GM19328 (cell line): Measurements from ENCODE around the gene CHN2.

Experiments used
- ATAC-seq: cut with Tn5 transposase; IDR thresholded peaks from one replicate; pipeline ENCODE4 v1.9.1; 2021; ENCODE audit warnings: mild to moderate bottlenecking, moderate library complexity; ENCODE audit not compliant: unreplicated experiment

Gene CHN2

GRCh38 chr7:29194594-29195427, at the start of gene CHN2:
TSS of gene CHN2 (plus strand) at chr7:29194775.
- ATAC-seq, result no peak

DNA sequence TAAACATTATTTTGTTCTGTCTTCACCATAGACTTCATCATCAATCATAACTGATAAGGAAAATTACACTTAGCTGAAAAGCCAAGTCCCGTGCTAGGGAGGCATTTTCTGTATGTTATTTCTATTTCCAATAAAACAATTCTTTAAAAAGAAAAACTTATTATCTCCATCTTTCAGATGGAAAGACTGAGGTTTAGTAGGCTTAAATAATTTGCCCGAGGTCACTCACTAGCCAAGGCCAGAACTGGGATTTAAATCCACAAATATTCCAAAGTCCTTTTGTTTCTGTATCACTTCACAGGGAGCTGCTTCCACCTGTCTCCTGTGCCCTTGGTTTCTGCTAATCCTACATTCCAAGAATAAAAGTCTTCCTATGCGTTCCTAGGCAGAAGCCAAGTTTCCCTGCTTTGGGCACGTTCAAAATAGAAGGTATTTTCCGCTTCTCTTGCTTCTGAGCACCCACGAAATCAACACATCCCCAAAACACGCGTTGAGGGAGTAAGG, 49.0 kb upstream of the CHN2 start:
- no peak for ATAC-seq

GRCh38 chr7:29146057-29146706, 48.4 kb upstream of the CHN2 start, which contains the start of gene CPVL:
TSS of gene CPVL (minus strand) at chr7:29146537. CDS start at chr7:29121061, 25,476 bp downstream.
- ATAC-seq, result no peak

- no peak for ATAC-seq
These were observed 47.5 kb upstream of the CHN2 start for GRCh38 chr7:29146888-29147609.

DNA sequence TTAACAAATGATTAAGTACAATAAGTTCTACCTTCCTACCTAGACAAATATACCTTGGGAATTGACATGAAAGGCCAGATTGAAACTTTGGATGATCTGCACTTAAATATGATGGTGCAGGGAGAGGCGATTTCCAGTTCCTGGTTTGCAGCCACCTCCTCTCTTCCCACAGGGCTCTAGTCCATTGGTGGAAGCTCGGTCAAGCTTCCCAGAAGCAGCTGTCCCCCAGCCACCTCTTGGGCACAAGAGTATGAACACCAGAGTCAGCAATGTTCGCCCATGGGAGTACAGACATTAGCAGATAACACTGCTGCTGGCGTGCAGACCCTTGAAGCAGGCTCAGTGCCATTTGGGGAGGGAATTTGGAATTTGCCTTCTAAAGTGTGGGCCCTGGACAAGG, 46.8 kb upstream of the CHN2 start:
- ATAC-seq, result no peak

DNA sequence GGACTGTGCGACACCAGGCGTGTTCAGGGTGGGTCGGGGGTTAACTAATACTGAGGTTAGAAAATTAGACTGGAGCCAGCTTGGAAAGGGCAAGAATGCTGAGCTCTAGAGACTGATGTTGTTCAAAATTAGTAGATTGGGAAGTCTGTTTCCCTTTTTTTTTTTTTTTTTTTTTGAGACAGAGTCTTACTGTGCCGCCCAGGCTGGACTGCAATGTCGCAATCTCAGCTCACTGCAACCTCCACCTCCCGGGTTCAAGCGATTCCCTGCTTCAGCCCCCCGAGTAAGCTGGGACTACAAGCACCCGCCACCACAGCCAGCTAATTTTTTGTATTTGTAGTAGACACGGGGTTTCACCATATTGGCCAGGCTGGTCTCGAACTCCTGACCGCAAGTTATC, 45.5 kb upstream of the CHN2 start:
- no peak for ATAC-seq

DNA sequence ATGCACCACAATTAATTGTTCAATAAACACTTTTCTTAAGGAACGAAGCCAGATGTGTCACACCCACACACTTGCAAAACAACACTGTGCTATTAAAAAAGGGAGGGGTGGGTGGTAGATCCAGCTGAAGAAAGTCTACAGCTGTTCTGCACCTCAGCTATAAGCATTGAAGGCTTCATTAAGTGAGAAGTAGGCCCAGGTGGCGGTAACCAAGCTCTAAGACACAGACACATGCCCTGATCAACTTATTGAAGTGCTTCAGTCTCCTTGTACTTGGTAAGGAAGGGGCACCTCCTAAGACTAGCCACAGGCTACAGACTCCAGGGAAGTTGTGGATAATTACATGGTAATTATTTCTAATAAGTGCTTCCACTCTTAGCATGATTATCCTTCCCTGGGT, 43.7 kb upstream of the CHN2 start:
- ATAC-seq, result no peak

GRCh38 chr7:29154076-29154475, 40.5 kb upstream of the CHN2 start:
- ATAC-seq, result no peak

GRCh38 chr7:29156907-29157452, 37.6 kb upstream of the CHN2 start:
- no peak for ATAC-seq

DNA sequence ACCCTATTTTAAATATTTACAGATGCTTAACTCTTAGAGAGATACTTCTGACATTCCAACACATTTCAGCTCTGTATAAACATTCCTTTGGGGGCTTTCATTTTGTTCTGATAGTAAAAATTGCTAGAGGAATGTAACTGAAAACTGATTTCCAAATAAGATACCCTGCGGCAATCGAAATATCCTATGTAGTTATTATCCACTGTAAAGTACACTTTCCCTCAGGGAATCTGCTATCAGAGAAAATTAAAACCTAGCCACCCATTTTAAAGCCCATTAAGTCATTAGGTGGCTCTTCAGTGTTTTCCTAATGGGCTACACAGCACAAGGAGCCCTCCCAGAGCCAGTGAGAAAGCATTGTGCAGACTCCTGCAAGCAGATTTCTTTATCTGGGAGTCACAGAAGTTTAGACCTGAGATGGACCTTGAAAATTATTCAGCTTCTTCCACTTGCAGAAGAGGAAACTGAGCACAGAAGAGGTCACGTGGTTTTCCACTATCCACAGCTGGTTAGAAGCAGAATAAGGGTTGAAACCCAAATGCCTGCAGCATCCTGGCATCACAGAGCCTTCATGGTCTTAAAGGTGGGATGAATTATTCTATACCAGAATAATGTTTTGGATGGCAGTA, 35.7 kb upstream of the CHN2 start:
- ATAC-seq, result no peak

DNA sequence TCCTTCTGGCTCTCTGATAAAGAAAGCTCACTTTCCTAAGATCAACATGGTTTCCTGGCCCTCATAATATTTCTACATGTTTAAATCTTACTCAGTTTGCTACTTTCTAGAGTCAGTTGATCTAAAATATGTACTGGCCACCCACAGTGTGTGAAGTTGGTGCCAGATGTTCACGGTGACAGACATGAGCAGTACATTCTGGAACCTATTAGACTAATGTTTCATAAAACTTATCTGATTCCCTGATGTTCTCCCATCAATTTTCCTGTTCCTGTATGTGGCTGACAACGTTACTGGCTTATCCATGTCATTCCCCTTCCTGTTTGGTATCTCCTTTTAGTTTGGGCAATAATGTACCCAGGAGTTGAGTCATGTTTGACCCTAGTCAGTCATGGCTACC, 34.5 kb upstream of the CHN2 start:
- no peak for ATAC-seq

DNA sequence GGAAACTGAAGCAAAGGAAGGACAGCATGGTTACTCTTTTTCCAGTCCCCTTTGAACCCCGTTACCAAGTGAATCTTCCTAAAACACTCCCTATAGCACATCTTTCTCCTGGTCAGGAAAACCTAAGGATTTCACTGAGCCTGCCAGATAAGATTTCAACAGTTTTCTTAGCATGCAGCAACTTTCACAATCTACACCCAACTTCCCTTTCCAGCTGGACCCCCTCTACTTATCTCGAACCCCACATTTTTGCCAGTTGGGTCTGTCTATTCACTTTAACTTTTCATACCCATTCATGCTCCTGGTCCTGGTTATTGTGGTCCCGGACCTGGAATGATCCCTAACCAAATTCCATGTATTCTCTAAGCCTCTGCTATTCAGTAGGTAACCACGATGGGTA, 33.3 kb upstream of the CHN2 start:
- no peak for ATAC-seq

- no peak for ATAC-seq
These were observed 32.0 kb upstream of the CHN2 start for GRCh38 chr7:29162577-29162976.

DNA sequence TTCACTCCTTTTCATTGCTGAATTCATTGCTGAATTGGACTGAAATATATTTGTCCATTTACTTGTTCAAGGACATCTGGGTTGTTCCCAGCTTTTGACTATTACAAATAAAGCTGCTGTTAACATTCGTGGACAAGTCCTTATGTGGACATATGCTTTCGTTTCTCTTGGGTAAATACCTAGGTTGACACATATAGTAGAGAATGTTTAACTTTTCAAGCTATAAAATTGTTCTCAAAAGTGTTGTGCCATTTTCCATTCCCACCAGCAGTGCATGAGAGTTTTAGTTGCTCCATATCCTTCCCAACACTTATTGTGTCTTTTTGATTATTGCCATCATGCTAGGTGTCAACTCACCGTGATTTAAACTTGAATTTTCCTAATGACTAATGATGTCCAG, 30.7 kb upstream of the CHN2 start:
- ATAC-seq, result no peak

DNA sequence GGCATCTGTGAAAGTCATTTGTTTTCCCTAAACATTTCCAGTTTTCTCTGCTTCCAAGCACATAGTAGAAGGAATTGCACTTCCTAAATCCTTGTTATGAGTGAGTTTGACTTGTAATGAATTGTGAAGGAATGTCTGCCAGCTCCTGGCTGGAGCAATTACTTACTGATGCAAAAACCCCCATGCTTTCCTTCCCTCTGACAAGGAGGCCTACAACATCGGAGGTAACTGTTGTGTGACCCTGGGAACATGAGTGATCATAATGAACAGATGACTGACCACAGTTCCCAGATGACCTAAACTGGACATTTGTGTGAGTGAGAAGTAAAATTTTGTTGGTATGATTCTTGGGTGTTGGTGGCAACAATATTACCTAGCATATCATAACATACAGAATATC, 26.9 kb upstream of the CHN2 start:
- no peak for ATAC-seq

- ATAC-seq, result no peak
These were observed 23.8 kb upstream of the CHN2 start for GRCh38 chr7:29170781-29171180.

DNA sequence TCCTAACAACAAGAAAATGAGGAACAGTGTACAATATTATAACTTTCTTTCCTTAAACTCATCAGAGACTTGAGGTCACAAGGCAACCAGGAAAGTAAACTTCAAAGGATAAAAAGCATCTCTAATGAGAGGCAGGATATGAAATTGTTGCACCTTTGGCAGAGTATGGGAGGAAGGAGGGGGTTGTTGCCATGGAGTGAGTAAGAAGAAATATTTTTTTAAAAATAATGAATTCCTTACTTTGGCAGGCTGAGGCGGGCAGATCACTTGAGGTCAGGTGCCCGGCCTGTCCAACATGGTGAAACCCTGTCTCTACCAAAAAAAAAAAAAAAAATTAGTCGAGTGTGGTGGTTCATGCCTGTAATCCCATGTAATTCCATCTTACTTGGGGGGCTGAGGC, 21.1 kb upstream of the CHN2 start:
- no peak for ATAC-seq

DNA sequence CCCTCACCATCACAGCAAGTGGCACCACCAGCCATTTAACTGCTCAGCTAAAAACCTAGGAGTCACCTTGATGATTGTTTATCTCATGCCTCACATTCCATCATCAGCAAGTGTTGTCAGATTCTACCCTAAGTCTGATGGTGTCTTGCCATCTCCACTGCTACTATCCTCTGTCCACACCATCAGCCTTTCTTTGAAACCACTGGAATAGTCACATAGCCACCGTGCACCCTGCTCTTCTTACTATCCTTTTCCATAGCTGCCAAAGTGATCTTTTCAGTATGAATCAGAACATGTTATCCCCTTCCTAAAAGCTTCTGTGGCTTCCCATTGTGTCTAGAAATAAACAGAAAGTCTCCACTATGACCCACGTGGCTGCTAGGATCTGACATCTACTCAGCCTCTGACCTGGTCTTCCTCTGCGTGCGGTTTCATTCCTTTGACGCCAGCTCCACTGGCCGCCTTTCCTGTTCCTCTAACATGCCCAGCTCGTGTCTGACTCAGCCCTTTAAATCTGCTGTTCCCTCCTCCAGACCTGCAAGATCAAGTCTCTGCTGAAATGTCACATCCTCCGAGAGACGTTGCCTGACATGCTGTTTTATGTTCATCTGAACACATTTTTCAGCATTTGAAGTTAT, 16.5 kb upstream of the CHN2 start:
- ATAC-seq, result no peak

DNA sequence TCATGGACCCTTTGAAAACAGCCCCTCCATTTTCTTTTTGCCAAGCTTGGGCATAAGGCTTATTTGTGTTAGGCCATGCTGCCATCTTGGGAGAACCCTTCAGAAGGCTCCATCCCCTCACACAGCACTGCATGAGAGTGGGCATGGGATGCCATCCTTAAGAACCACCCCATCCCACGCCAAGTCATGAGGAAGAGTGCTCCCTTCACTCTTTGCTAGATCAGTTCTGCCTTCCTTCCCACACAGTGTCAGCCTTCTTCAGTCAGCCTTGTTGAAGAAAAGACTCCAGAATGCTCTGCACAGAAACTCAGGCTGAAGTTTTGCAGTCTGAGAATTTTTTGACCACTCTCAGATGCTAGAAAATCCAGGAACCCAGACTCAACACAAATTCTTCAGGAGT, 15.5 kb upstream of the CHN2 start:
- ATAC-seq, result no peak

GRCh38 chr7:29184599-29184998, 10.0 kb upstream of the CHN2 start:
- no peak for ATAC-seq
